K562 (cell line): ENCODE data around the gene PDLIM7. TPM values are rescaled to one million over a fixed set of nuclear protein-coding genes. Genes with fewer than 3 reads are reported as not detected.
A peak's percentile ranks its signal among the peaks of the same experiment; 100 is the strongest.

ENCODE experiments used
- ATAC-seq: fragments of 200-7000 bp; cut with Tn5 transposase; 3 replicates; pipeline ENCODE4 v1.9.1; 2020; ENCODE audit warnings: moderate library complexity
- BruUV-seq: library from RNA; stranded (reverse); fragments of 400-500 nt; replicated peaks from 2 replicates; lab custom pipeline; 2021; lab: Mats Ljungman, UMichigan
- CTCF ChIA-PET: fragments of 300-600 bp; formaldehyde crosslinking; extraction: SDS; loops from one replicate; lab custom pipeline; 2021; ENCODE audit warnings: low intra/inter-chr PET ratio; lab: Yijun Ruan, JAX
- POLR2A ChIA-PET: fragments of 300-600, 350-650 bp; sonication (Branson Sonifier 250); formaldehyde crosslinking; extraction: SDS; loops from one replicate; lab custom pipeline; 2021; ENCODE audit warnings: antibody characterized with exemption, inconsistent platforms; lab: Yijun Ruan, JAX
- DNase-seq, 4 experiments: peaks; one replicate each; pipeline versions ENCODE4 v3.0.0 to v3.0.0-alpha.2; 2011 to 2018; ENCODE audit warnings: low spot score in 3 of 4, mixed read lengths in 3 of 4; ENCODE audit errors: extremely low read depth in 1 of 4
- FAIRE-seq: peaks from 2 replicates; lab custom pipeline; 2011; peaks lifted over from hg19 to GRCh38; lab: Jason Lieb, UNC
- H2AFZ ChIP-seq: 2 replicates; pipeline ENCODE4 v1.6.0; 2011; ENCODE audit warnings: low read depth, low read length, control low read depth, inconsistent platforms
- H3K27ac ChIP-seq: fragments of 200-600 bp; 3 replicates; pipeline ENCODE4 v1.8.0; 2011; ENCODE audit warnings: low read depth, mild to moderate bottlenecking, control low read depth, inconsistent platforms, low read length, moderate library complexity, mixed read lengths; ENCODE audit errors: extremely low read depth
- H3K27me3 ChIP-seq, 2 experiments: fragments of 300-600 bp in 1 of 2; 2 replicates in 1 of 2; 3 replicates in 1 of 2; pipeline versions ENCODE4 v1.6.0 to v1.8.0; 2011; ENCODE audit warnings: inconsistent platforms in 2 of 2, low read length in 2 of 2, mild to moderate bottlenecking in 1 of 2, mixed read lengths in 1 of 2, moderate library complexity in 1 of 2; ENCODE audit not compliant: control insufficient read depth in 2 of 2, insufficient read depth in 2 of 2
- H3K36me3 ChIP-seq: fragments of 300-600 bp; 3 replicates; pipeline ENCODE4 v1.8.0; 2011; ENCODE audit warnings: mild to moderate bottlenecking, low read length, inconsistent platforms; ENCODE audit not compliant: control insufficient read depth, insufficient read depth
- H3K4me1 ChIP-seq, 2 experiments: fragments of 200-600 bp in 1 of 2; replicated peaks in 1 of 2; 2 replicates in 1 of 2; 3 replicates in 1 of 2; pipeline versions ENCODE4 v1.5.1 to v1.8.0; 2011; ENCODE audit warnings: inconsistent platforms in 2 of 2, low read length in 2 of 2, mild to moderate bottlenecking in 1 of 2, mixed read lengths in 1 of 2, moderate library complexity in 1 of 2; ENCODE audit not compliant: control insufficient read depth in 2 of 2, insufficient read depth in 2 of 2
- H3K4me2 ChIP-seq: 2 replicates; pipeline ENCODE4 v1.6.1; 2011; ENCODE audit warnings: low read length, control low read depth, inconsistent platforms, mixed read lengths; ENCODE audit not compliant: insufficient read depth
- H3K4me3 ChIP-seq: fragments of 200-600 bp; sonication (generic), shearing (Covaris generic); 2 replicates; pipeline ENCODE4 v1.5.1; 2016; ENCODE audit warnings: control low read depth, inconsistent platforms
- H3K79me2 ChIP-seq: fragments of 200-600 bp; 3 replicates; pipeline ENCODE4 v1.8.0; 2011; ENCODE audit warnings: low read length, inconsistent platforms; ENCODE audit not compliant: control insufficient read depth, insufficient read depth
- H3K9ac ChIP-seq, 2 experiments: 2 replicates each; pipeline versions ENCODE4 v1.6.0 to v1.6.1; 2011; ENCODE audit warnings: low read depth in 2 of 2, low read length in 2 of 2, control low read depth in 1 of 2, inconsistent platforms in 1 of 2, mild to moderate bottlenecking in 1 of 2, mixed read lengths in 1 of 2; ENCODE audit not compliant: insufficient read depth in 1 of 2
- H3K9me1 ChIP-seq: one replicate; pipeline ENCODE4 v1.6.0; 2011; ENCODE audit warnings: inconsistent platforms, mild to moderate bottlenecking, low read length, moderate library complexity; ENCODE audit not compliant: control insufficient read depth, insufficient read depth
- H3K9me3 ChIP-seq: replicated peaks from 2 replicates; pipeline ENCODE4 v1.5.1; 2011; ENCODE audit warnings: low read depth, low read length, inconsistent platforms; ENCODE audit not compliant: control insufficient read depth, insufficient read depth
- H4K20me1 ChIP-seq: replicated peaks from 2 replicates; pipeline ENCODE4 v1.6.1; 2011; ENCODE audit warnings: low read length, inconsistent platforms, mixed read lengths; ENCODE audit not compliant: control insufficient read depth, insufficient read depth
- BHLHE40 ChIP-seq: IDR thresholded peaks from 2 replicates; pipeline ENCODE4 v1.6.1; 2011; ENCODE audit warnings: low read length, improper control_type of control experiment
- CBX1 ChIP-seq: sonication (generic); IDR thresholded peaks from 2 replicates; pipeline ENCODE4 v1.6.1; 2016; ENCODE audit warnings: antibody characterized with exemption, low read depth, mild to moderate bottlenecking
- CBX2 ChIP-seq: fragments of 200-600 bp; sonication (generic); IDR thresholded peaks from one replicate; pipeline ENCODE4 v1.6.1; 2012; ENCODE audit warnings: mild to moderate bottlenecking, low read length, inconsistent platforms; ENCODE audit not compliant: insufficient read depth, poor library complexity, severe bottlenecking
- MLX ChIP-seq, 2 experiments: fragments of 450-650 bp in 1 of 2; sonication (generic) in 1 of 2; formaldehyde crosslinking; conservative IDR thresholded peaks; 2 replicates each; pipeline versions ENCODE4 v1.4.0 to v1.8.1; 2020 to 2022; ENCODE audit warnings: mild to moderate bottlenecking in 1 of 2, missing genetic modification reagents in 1 of 2
- NONO ChIP-seq, 2 experiments: fragments of 200-400 bp in 1 of 2; fragments of 450-650 bp in 1 of 2; formaldehyde crosslinking in 1 of 2; IDR thresholded peaks; 2 replicates each; pipeline ENCODE4 v1.6.1; 2017; ENCODE audit warnings: low read depth in 2 of 2, mild to moderate bottlenecking in 2 of 2, moderate library complexity in 2 of 2, low read length in 1 of 2
- PHF21A ChIP-seq: fragments of 450-650 bp; IDR thresholded peaks from 2 replicates; pipeline ENCODE4 v1.6.1; 2017; ENCODE audit warnings: low read depth, borderline replicate concordance
- PKNOX1 ChIP-seq: fragments of 450-650 bp; IDR thresholded peaks from 2 replicates; pipeline ENCODE4 v1.6.1; 2016
- POLR2G ChIP-seq: fragments of 200-400 bp; formaldehyde crosslinking; IDR thresholded peaks from 2 replicates; pipeline ENCODE4 v1.6.1; 2017; ENCODE audit warnings: low read depth, mild to moderate bottlenecking, antibody characterized with exemption, low read length, moderate library complexity
- U2AF1 ChIP-seq: fragments of 200-400 bp; formaldehyde crosslinking; optimal IDR thresholded peaks from 2 replicates; pipeline ENCODE3; 2017; ENCODE audit warnings: mild to moderate bottlenecking, low read depth, low read length, moderate library complexity
- USF1 ChIP-seq: sonication (generic); formaldehyde crosslinking; IDR thresholded peaks from 2 replicates; pipeline ENCODE4 v1.9.0; 2022; ENCODE audit warnings: mild to moderate bottlenecking, missing genetic modification reagents
- WGBS: fragments of 100-300 bp; shearing (Covaris generic); methylation state at CpG from one replicate; pipeline ENCODE4 v1.1.6; 2016; ENCODE audit warnings: low coverage, mixed read lengths; ENCODE audit not compliant: insufficient coverage; ENCODE audit errors: missing lambda C conversion rate; 5-methylcytosine and 5-hydroxymethylcytosine counted together
- in situ Hi-C: fragments of 300-500 bp; cut with MboI; formaldehyde crosslinking; loops from 4 replicates; pipeline ENCODE4 v1.15.0; 2018; ENCODE audit warnings: inconsistent platforms, mixed read lengths
- intact Hi-C: fragments of 100-400 bp; cut with micrococcal nuclease; formaldehyde crosslinking; loops from 2 replicates; pipeline ENCODE4 v1.14.2; 2022
- polyA plus RNA-seq, 8 experiments: library from polyadenylated mRNA; depleted of rRNA in 4 of 8; stranded (reverse) in 5 of 8; unstranded in 3 of 8; fragments of >200 nt; fragmentation: Nextera tagmentation in 2 of 8; fragmentation: Illumina TruSeq in 1 of 8; extraction: Ambion mirVana in 2 of 8; extraction: Trizol in 1 of 8; gene quantifications; 2 replicates each; pipeline versions ENCODE4 v1.2.1 to v1.2.3, GENCODE V29; 2011 to 2014; ENCODE audit warnings: inconsistent platforms in 1 of 8, missing spikeins in 1 of 8
- total RNA-seq, 7 experiments: library from RNA; depleted of rRNA in 6 of 7; stranded (reverse); fragments of >200 nt in 6 of 7; fragmentation: Illumina TruSeq in 2 of 7; extraction: Trizol in 2 of 7; gene quantifications; 2 replicates each; pipeline versions ENCODE4 v1.2.1 to v1.2.3, GENCODE V29; 2011 to 2021; ENCODE audit warnings: low replicate concordance in 1 of 7

Gene PDLIM7
- total and polyA plus RNA-seq, 9 of the 15 experiments (the other 6 are each of a cell fraction or from before 2014, with no cell fraction given): 2.1 to 124 (median 32.6) TPM

GRCh38 chr5:177503351-177504085, 6.1 kb upstream of the PDLIM7 start:
- POLR2A ChIA-PET: interaction anchor here (1.0 to 1.6 kb wide), 3 partner anchors 11 to 19 kb away, joined by 3 to 5 read pairs (median 3); partner anchors contain the start of gene DDX41
- CTCF ChIA-PET: no interaction called here
- H2AFZ ChIP-seq: no peak overlapping the region
- FAIRE-seq (no peak), DNase-seq (no peak), ATAC-seq (no peak)
- H4K20me1 ChIP-seq: no peaks in the 10 kb centered on the region
- H3K9me3 ChIP-seq: no peaks in the 10 kb centered on the region
- intact Hi-C loops: no loop called here
- no peak overlapping the region for H3K27ac ChIP-seq
- no peak overlapping the region for H3K4me3 ChIP-seq
- peaks cover 7% of the 10 kb centered on the region; the same call in 2 of the 3 replicates for H3K79me2 ChIP-seq
- in situ Hi-C loops: no loop called here
- H3K9ac ChIP-seq: peak overlapping the region in 1 of 2 experiments; percentile 73; a peak in 2 of 4 replicates
- H3K36me3 ChIP-seq: peaks cover 22% of the 10 kb centered on the region
- H3K4me1 ChIP-seq: peaks cover 24 to 64% of the 10 kb centered on the region in 2 experiments
- no peaks in the 10 kb centered on the region for H3K9me1 ChIP-seq
- H3K4me2 ChIP-seq: no peak overlapping the region
- no TSS peak for BruUV-seq
- no peaks in the 10 kb centered on the region for H3K27me3 ChIP-seq
- 58% methylated on average over 20 of the region's 24 CpGs for WGBS
- TF ChIP-seq POLR2G: peak; percentile 40; the same call in 1 of the 2 replicates
- TF ChIP-seq NONO (IDR thresholded peaks at IDR 0.05; ENCODE audit: low read depth in 2 of 2, low read length in 1 of 2): no peak

GRCh38 chr5:177502886-177503285, 5.5 kb upstream of the PDLIM7 start:
- Histone ChIP-seq H3K79me2 (peaks cover 6% of the 10 kb centered on the region; the same call in 1 of the 3 replicates), H3K36me3 (peaks cover 16% of the 10 kb centered on the region), H2AFZ (no peak overlapping the region), H3K27ac (no peak overlapping the region), H3K4me3 (no peak overlapping the region), H3K9me3 (no peaks in the 10 kb centered on the region), H4K20me1 (no peaks in the 10 kb centered on the region), H3K9me1 (no peaks in the 10 kb centered on the region), H3K4me2 (no peak overlapping the region), H3K4me1 (peaks cover 23 to 64% of the 10 kb centered on the region in 2 experiments), H3K9ac (peak overlapping the region in 1 of 2 experiments; percentile 36; a peak in 2 of 4 replicates), H3K27me3 (no peaks in the 10 kb centered on the region)
- ATAC-seq: no peak
- no peak for FAIRE-seq
- 74% methylated on average over 16 of the region's 16 CpGs for WGBS
- DNase-seq: no peak
- no TSS peak for BruUV-seq
- in situ Hi-C loops: no loop called here
- intact Hi-C loops: no loop called here
- ChIA-PET CTCF (no interaction called here), POLR2A (interaction anchor here (1.0 to 1.6 kb wide), 3 partner anchors 12 to 19 kb away, joined by 3 to 5 read pairs (median 3); partner anchors contain the start of gene DDX41)
- no peak for TF ChIP-seq CBX2
- no peak for TF ChIP-seq U2AF1
- TF ChIP-seq USF1 (CRISPR knock-in tag): no peak
- TF ChIP-seq CBX1: no peak
- no peak for TF ChIP-seq MLX (CRISPR knock-in tag; conservative IDR thresholded peaks at IDR 0.05)
- TF ChIP-seq PHF21A: no peak
- TF ChIP-seq BHLHE40: no peak
- TF ChIP-seq PKNOX1: no peak
